H1 (cell line): Measurements from ENCODE around the gene SLFN12. TPM values are rescaled to one million over a fixed set of nuclear protein-coding genes. Genes with fewer than 3 reads are reported as not detected.
A peak's percentile ranks its signal among the peaks of the same experiment; 100 is the strongest.

Experiments used
- ASH2L ChIP-seq: fragments of 200-600, 300-600 bp; sonication (generic); IDR thresholded peaks from one replicate; pipeline ENCODE4 v1.7.1; 2017; ENCODE audit warnings: low read length
- CEBPB ChIP-seq: IDR thresholded peaks from 2 replicates; pipeline ENCODE4 v1.6.1; 2012; ENCODE audit warnings: low read depth, low read length
- FOSL1 ChIP-seq: IDR thresholded peaks from 2 replicates; pipeline ENCODE4 v1.6.1; 2011; ENCODE audit warnings: mild to moderate bottlenecking, low read depth, low read length, moderate library complexity; ENCODE audit not compliant: insufficient read depth
- HDAC2 ChIP-seq, 2 experiments: fragments of 300-600 bp in 1 of 2; sonication (generic) in 1 of 2; IDR thresholded peaks; 2 replicates each; pipeline ENCODE4 v1.6.1; 2011 to 2012; ENCODE audit warnings: low read depth in 2 of 2, low read length in 2 of 2, mild to moderate bottlenecking in 2 of 2, moderate library complexity in 2 of 2, borderline replicate concordance in 1 of 2, inconsistent platforms in 1 of 2
- JUND ChIP-seq: IDR thresholded peaks from 2 replicates; pipeline ENCODE4 v1.6.1; 2011; ENCODE audit warnings: mild to moderate bottlenecking, improper control_type of control experiment, low read length
- KDM4A ChIP-seq: IDR thresholded peaks from one replicate; pipeline ENCODE4 v1.7.1; 2012; ENCODE audit warnings: low read depth, mild to moderate bottlenecking, moderate library complexity, low read length, inconsistent platforms; ENCODE audit not compliant: severe bottlenecking
- NANOG ChIP-seq: IDR thresholded peaks from 2 replicates; pipeline ENCODE4 v1.6.1; 2011; ENCODE audit warnings: low read length, low read depth, mild to moderate bottlenecking, inconsistent platforms; ENCODE audit not compliant: insufficient read depth, poor library complexity, severe bottlenecking
- POLR2A ChIP-seq, 2 experiments: IDR thresholded peaks; 1 replicate in 1 of 2; 2 replicates in 1 of 2; pipeline ENCODE4 v1.6.1; 2011; ENCODE audit warnings: low read depth in 2 of 2, low read length in 2 of 2, mild to moderate bottlenecking in 2 of 2; ENCODE audit errors: control extremely low read depth in 1 of 2
- POLR2AphosphoS5 ChIP-seq: IDR thresholded peaks from 2 replicates; pipeline ENCODE4 v1.6.1; 2011; ENCODE audit warnings: low read depth, low read length
- POU5F1 ChIP-seq: IDR thresholded peaks from 2 replicates; pipeline ENCODE4 v1.6.1; 2011; ENCODE audit warnings: low read depth, mild to moderate bottlenecking, low read length, moderate library complexity
- RXRA ChIP-seq: IDR thresholded peaks from 2 replicates; pipeline ENCODE4 v1.6.1; 2011; ENCODE audit warnings: low read depth, mild to moderate bottlenecking, low read length, moderate library complexity; ENCODE audit not compliant: insufficient read depth
- SIN3A ChIP-seq, 2 experiments: IDR thresholded peaks in 1 of 2; conservative IDR thresholded peaks in 1 of 2; 2 replicates each; pipeline ENCODE4 v1.6.1; 2011 to 2012; ENCODE audit warnings: low read length in 2 of 2, improper control_type of control experiment in 1 of 2, low read depth in 1 of 2, mild to moderate bottlenecking in 1 of 2
- SP1 ChIP-seq: IDR thresholded peaks from 2 replicates; pipeline ENCODE4 v1.6.1; 2011; ENCODE audit warnings: low read depth, low read length
- SUZ12 ChIP-seq: fragments of 200-600 bp; sonication (generic); IDR thresholded peaks from 2 replicates; pipeline ENCODE4 v1.6.1; 2012; ENCODE audit warnings: mild to moderate bottlenecking, inconsistent platforms, low read length, moderate library complexity, mixed read lengths
- TBP ChIP-seq: IDR thresholded peaks from 2 replicates; pipeline ENCODE4 v1.6.1; 2011; ENCODE audit warnings: low read depth, low read length, improper control_type of control experiment
- ZNF274 ChIP-seq: IDR thresholded peaks from 2 replicates; pipeline ENCODE4 v1.7.0; 2012; ENCODE audit warnings: low read length, borderline replicate concordance; ENCODE audit errors: extremely low read depth
- polyA plus RNA-seq, 7 experiments: library from polyadenylated mRNA; depleted of rRNA in 3 of 7; stranded (reverse) in 5 of 7; unstranded in 2 of 7; fragments of >200 nt in 5 of 7; fragments of 200-250 nt in 2 of 7; gene quantifications; 1 replicate in 5 of 7; 2 replicates in 1 of 7; 4 replicates in 1 of 7; pipeline versions ENCODE4 v1.2.1 to v1.2.3, GENCODE V29; 2011 to 2013; ENCODE audit warnings: missing spikeins in 2 of 7, mixed read lengths in 2 of 7
- total RNA-seq: library from RNA; stranded (reverse); fragmentation: NEBNext Ultra II Directional; extraction: Animal tissue kit (Norgen Biotek cat#: 25700); gene quantifications from 2 replicates; pipeline ENCODE4 v1.2.1, GENCODE V29; 2021
- TF ChIP-seq, protein P1 (sequence below), 3 experiments: IDR thresholded peaks; 1 replicate in 2 of 3; 2 replicates in 1 of 3; pipeline versions ENCODE4 v1.5.1 to v1.6.1; 2011; ENCODE audit warnings: low read length in 3 of 3, mild to moderate bottlenecking in 3 of 3, inconsistent platforms in 2 of 3, low read depth in 1 of 3, moderate library complexity in 1 of 3; ENCODE audit not compliant: insufficient read depth in 1 of 3; ENCODE audit errors: control extremely low read depth in 1 of 3
- TF ChIP-seq, protein P2 (sequence below): IDR thresholded peaks from 2 replicates; pipeline ENCODE4 v1.6.1; 2012; ENCODE audit warnings: low read length, inconsistent platforms

SLFN12 gene
- total and polyA plus RNA-seq, 2 of the 8 experiments (the other 6 are each of a cell fraction or from before 2014, with no cell fraction given) = 1.6 to 10.7 TPM

GRCh38 chr17:35433075-35433894 is 985 bp upstream of the SLFN12 start (continued):
- no peak for TF ChIP-seq KDM4A
- TF ChIP-seq POU5F1 = 0 out of 2 replicates have a peak, but pooled peaks have one; percentile 25
- TF ChIP-seq FOSL1 = peak; percentile 70; the same call in 1 of the 2 replicates
- TF ChIP-seq RXRA = no peak
- TF ChIP-seq, protein P1, sequence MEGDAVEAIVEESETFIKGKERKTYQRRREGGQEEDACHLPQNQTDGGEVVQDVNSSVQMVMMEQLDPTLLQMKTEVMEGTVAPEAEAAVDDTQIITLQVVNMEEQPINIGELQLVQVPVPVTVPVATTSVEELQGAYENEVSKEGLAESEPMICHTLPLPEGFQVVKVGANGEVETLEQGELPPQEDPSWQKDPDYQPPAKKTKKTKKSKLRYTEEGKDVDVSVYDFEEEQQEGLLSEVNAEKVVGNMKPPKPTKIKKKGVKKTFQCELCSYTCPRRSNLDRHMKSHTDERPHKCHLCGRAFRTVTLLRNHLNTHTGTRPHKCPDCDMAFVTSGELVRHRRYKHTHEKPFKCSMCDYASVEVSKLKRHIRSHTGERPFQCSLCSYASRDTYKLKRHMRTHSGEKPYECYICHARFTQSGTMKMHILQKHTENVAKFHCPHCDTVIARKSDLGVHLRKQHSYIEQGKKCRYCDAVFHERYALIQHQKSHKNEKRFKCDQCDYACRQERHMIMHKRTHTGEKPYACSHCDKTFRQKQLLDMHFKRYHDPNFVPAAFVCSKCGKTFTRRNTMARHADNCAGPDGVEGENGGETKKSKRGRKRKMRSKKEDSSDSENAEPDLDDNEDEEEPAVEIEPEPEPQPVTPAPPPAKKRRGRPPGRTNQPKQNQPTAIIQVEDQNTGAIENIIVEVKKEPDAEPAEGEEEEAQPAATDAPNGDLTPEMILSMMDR (IDR thresholded peaks at IDR 0.05; ENCODE audit: control extremely low read depth in 1 of 3, insufficient read depth in 1 of 3, low read depth in 1 of 3, low read length in 3 of 3) = peak in 2 of 3 experiments; percentile 32; a peak in 2 of 4 replicates
- TF ChIP-seq POLR2A (IDR thresholded peaks at IDR 0.05; ENCODE audit: control extremely low read depth in 1 of 2, low read depth in 2 of 2, low read length in 2 of 2) = peak in 1 of 2 experiments; percentile 61; a peak in 1 of 3 replicates
- no peak; the same call in 1 of the 2 replicates for TF ChIP-seq CEBPB
- TF ChIP-seq ZNF274 = no peak
- 0 out of 4 replicates have a peak, but pooled peaks of 1 of the 2 experiments have one; percentile 52 for TF ChIP-seq HDAC2 (IDR thresholded peaks at IDR 0.05; ENCODE audit: borderline replicate concordance in 1 of 2, low read depth in 2 of 2, low read length in 2 of 2)
- peak; percentile 64 for TF ChIP-seq NANOG
- peak; percentile 55 for TF ChIP-seq ASH2L
- TF ChIP-seq SP1 = peak; percentile 58; the same call in 1 of the 2 replicates
- 0 out of 2 replicates have a peak, but pooled peaks have one; percentile 14 for TF ChIP-seq POLR2AphosphoS5
- TF ChIP-seq, protein P2, sequence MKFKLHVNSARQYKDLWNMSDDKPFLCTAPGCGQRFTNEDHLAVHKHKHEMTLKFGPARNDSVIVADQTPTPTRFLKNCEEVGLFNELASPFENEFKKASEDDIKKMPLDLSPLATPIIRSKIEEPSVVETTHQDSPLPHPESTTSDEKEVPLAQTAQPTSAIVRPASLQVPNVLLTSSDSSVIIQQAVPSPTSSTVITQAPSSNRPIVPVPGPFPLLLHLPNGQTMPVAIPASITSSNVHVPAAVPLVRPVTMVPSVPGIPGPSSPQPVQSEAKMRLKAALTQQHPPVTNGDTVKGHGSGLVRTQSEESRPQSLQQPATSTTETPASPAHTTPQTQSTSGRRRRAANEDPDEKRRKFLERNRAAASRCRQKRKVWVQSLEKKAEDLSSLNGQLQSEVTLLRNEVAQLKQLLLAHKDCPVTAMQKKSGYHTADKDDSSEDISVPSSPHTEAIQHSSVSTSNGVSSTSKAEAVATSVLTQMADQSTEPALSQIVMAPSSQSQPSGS = peak; percentile 74
- TF ChIP-seq JUND = peak; percentile 99
- 0 out of 4 replicates have a peak, but pooled peaks of 1 of the 2 experiments have one; percentile 15 for TF ChIP-seq SIN3A (conservative IDR thresholded peaks at IDR 0.05 in 1 of 2, IDR thresholded peaks at IDR 0.05 in 1 of 2; ENCODE audit: low read depth in 1 of 2, low read length in 2 of 2)
- no peak for TF ChIP-seq SUZ12
- TF ChIP-seq TBP = no peak
